IMR-90 (cell line): ENCODE measurements around the gene GPR176. TPM values are rescaled to one million over a fixed set of nuclear protein-coding genes. Genes with fewer than 3 reads are reported as not detected.

Experiments
- ATAC-seq: fragments of 200-7000 bp; cut with Tn5 transposase; 2 replicates; pipeline ENCODE4 v1.9.1; 2020; ENCODE audit warnings: low read depth, mild to moderate bottlenecking, moderate library complexity
- BruUV-seq: library from RNA; stranded (reverse); fragments of 400-500 nt; replicated peaks from 2 replicates; lab custom pipeline; 2021; lab: Mats Ljungman, UMichigan
- CTCF ChIA-PET: fragments of 300-600 bp; formaldehyde crosslinking; extraction: SDS; loops from one replicate; lab custom pipeline; 2021; ENCODE audit warnings: antibody characterized with exemption; lab: Yijun Ruan, JAX
- POLR2A ChIA-PET: fragments of 300-600 bp; sonication (Branson Sonifier 250); formaldehyde crosslinking; loops from one replicate; lab custom pipeline; 2022; ENCODE audit warnings: antibody characterized with exemption; ENCODE audit not compliant: unreplicated experiment; lab: Charles Lee
- DNase-seq: peaks from one replicate; pipeline ENCODE4 v3.0.0; 2013
- H2AFZ ChIP-seq: replicated peaks from 2 replicates; pipeline ENCODE3; 2013; ENCODE audit warnings: low read length, mild to moderate bottlenecking; ENCODE audit not compliant: poor library complexity
- H2AK5ac ChIP-seq: 2 replicates; pipeline ENCODE4 v1.6.1; 2013; ENCODE audit warnings: low read depth, low read length, inconsistent platforms
- H2AK9ac ChIP-seq: replicated peaks from 2 replicates; pipeline ENCODE3; 2013; ENCODE audit warnings: mild to moderate bottlenecking, low read depth, low read length, moderate library complexity; ENCODE audit not compliant: poor library complexity
- H2BK120ac ChIP-seq: 2 replicates; pipeline ENCODE4 v1.6.1; 2013; ENCODE audit warnings: low read depth, low read length, inconsistent platforms
- H2BK15ac ChIP-seq: 3 replicates; pipeline ENCODE4 v1.6.1; 2013; ENCODE audit warnings: low read depth, low read length, inconsistent platforms
- H2BK20ac ChIP-seq: 2 replicates; pipeline ENCODE4 v1.6.1; 2013; ENCODE audit warnings: low read depth, mild to moderate bottlenecking, inconsistent platforms, low read length, moderate library complexity
- H2BK5ac ChIP-seq: 2 replicates; pipeline ENCODE4 v1.6.1; 2013; ENCODE audit warnings: mild to moderate bottlenecking, low read depth, low read length, inconsistent platforms; ENCODE audit not compliant: poor library complexity, severe bottlenecking
- H3K14ac ChIP-seq: replicated peaks from 2 replicates; pipeline ENCODE4 v1.6.1; 2013; ENCODE audit warnings: low read depth, low read length, inconsistent platforms
- H3K18ac ChIP-seq: 2 replicates; pipeline ENCODE4 v1.6.1; 2013; ENCODE audit warnings: low read depth, low read length, control low read depth
- H3K23ac ChIP-seq: 2 replicates; pipeline ENCODE4 v1.6.1; 2013; ENCODE audit warnings: low read depth, low read length, inconsistent platforms
- H3K27ac ChIP-seq: 2 replicates; pipeline ENCODE4 v1.5.1; 2013; ENCODE audit warnings: mild to moderate bottlenecking, control low read depth, low read length; ENCODE audit not compliant: insufficient read depth
- H3K27me3 ChIP-seq: 2 replicates; pipeline ENCODE4 v1.6.1; 2013; ENCODE audit warnings: low read length; ENCODE audit not compliant: control insufficient read depth, insufficient read depth
- H3K36me3 ChIP-seq: 2 replicates; pipeline ENCODE4 v1.6.1; 2013; ENCODE audit warnings: low read length, mixed read lengths; ENCODE audit not compliant: control insufficient read depth, insufficient read depth
- H3K4ac ChIP-seq: 2 replicates; pipeline ENCODE4 v1.6.1; 2013; ENCODE audit warnings: low read depth, low read length, inconsistent platforms
- H3K4me1 ChIP-seq: 2 replicates; pipeline ENCODE4 v1.6.1; 2013; ENCODE audit warnings: low read length, mixed read lengths; ENCODE audit not compliant: control insufficient read depth, insufficient read depth
- H3K4me2 ChIP-seq: 2 replicates; pipeline ENCODE4 v1.6.1; 2013; ENCODE audit warnings: low read depth, mild to moderate bottlenecking, control low read depth, low read length, moderate library complexity
- H3K4me3 ChIP-seq: 2 replicates; pipeline ENCODE4 v1.5.1; 2013; ENCODE audit warnings: low read depth, mild to moderate bottlenecking, control low read depth, low read length, moderate library complexity; ENCODE audit not compliant: insufficient read depth
- H3K56ac ChIP-seq: 2 replicates; pipeline ENCODE4 v1.6.1; 2013; ENCODE audit warnings: low read length, inconsistent platforms; ENCODE audit not compliant: insufficient read depth; ENCODE audit errors: extremely low read depth
- H3K79me1 ChIP-seq, 2 experiments: 2 replicates each; pipeline ENCODE4 v1.6.1; 2013; ENCODE audit warnings: low read length in 2 of 2, inconsistent platforms in 1 of 2, low read depth in 1 of 2
- H3K9ac ChIP-seq: 2 replicates; pipeline ENCODE4 v1.6.1; 2013; ENCODE audit warnings: low read depth, low read length, control low read depth
- H3K9me1 ChIP-seq: 2 replicates; pipeline ENCODE4 v1.6.1; 2013; ENCODE audit warnings: low read length, inconsistent platforms; ENCODE audit not compliant: insufficient read depth
- H3K9me3 ChIP-seq: 2 replicates; pipeline ENCODE4 v1.6.1; 2013; ENCODE audit warnings: low read length; ENCODE audit not compliant: control insufficient read depth, insufficient read depth
- H4K20me1 ChIP-seq: 2 replicates; pipeline ENCODE4 v1.6.1; 2013; ENCODE audit warnings: low read length, inconsistent platforms; ENCODE audit not compliant: insufficient read depth
- H4K5ac ChIP-seq: 2 replicates; pipeline ENCODE4 v1.6.1; 2013; ENCODE audit warnings: mild to moderate bottlenecking, low read depth, low read length, control low read depth
- H4K8ac ChIP-seq, 2 experiments: 2 replicates each; pipeline ENCODE4 v1.6.1; 2013; ENCODE audit warnings: low read depth in 2 of 2, low read length in 2 of 2, control low read depth in 1 of 2, inconsistent platforms in 1 of 2
- H4K91ac ChIP-seq: 2 replicates; pipeline ENCODE4 v1.6.1; 2013; ENCODE audit warnings: low read depth, low read length, inconsistent platforms; ENCODE audit not compliant: insufficient read depth
- BHLHE40 ChIP-seq: fragments of 150-350 bp; IDR thresholded peaks from 2 replicates; pipeline ENCODE4 v1.6.1; 2016; ENCODE audit warnings: mild to moderate bottlenecking, low read depth, low read length
- CHD1 ChIP-seq: IDR thresholded peaks from 2 replicates; pipeline ENCODE4 v1.6.1; 2012; ENCODE audit warnings: low read depth, low read length, improper control_type of control experiment
- FOS ChIP-seq: fragments of 150-350 bp; IDR thresholded peaks from 2 replicates; pipeline ENCODE4 v1.6.1; 2016; ENCODE audit warnings: low read depth, low read length
- MAFK ChIP-seq: IDR thresholded peaks from 2 replicates; pipeline ENCODE4 v1.6.1; 2012; ENCODE audit warnings: low read depth, low read length, improper control_type of control experiment
- MAZ ChIP-seq: IDR thresholded peaks from 2 replicates; pipeline ENCODE4 v1.6.1; 2012; ENCODE audit warnings: low read depth, mild to moderate bottlenecking, low read length, improper control_type of control experiment, moderate library complexity, borderline replicate concordance
- MXI1 ChIP-seq: IDR thresholded peaks from 2 replicates; pipeline ENCODE4 v1.6.1; 2012; ENCODE audit warnings: low read depth, mild to moderate bottlenecking, low read length, moderate library complexity, borderline replicate concordance
- NFE2L2 ChIP-seq: fragments of 150-350 bp; IDR thresholded peaks from 2 replicates; pipeline ENCODE4 v1.6.1; 2016; ENCODE audit warnings: low read depth, mild to moderate bottlenecking, low read length
- POLR2A ChIP-seq: IDR thresholded peaks from 2 replicates; pipeline ENCODE4 v1.6.1; 2012; ENCODE audit warnings: mild to moderate bottlenecking, low read depth, low read length
- RCOR1 ChIP-seq: IDR thresholded peaks from 2 replicates; pipeline ENCODE4 v1.6.1; 2012; ENCODE audit warnings: mild to moderate bottlenecking, low read length, improper control_type of control experiment; ENCODE audit not compliant: insufficient replicate concordance
- RFX5 ChIP-seq: IDR thresholded peaks from 2 replicates; pipeline ENCODE4 v1.8.0; 2012; ENCODE audit warnings: low read depth, mild to moderate bottlenecking, low read length, moderate library complexity
- SMC3 ChIP-seq: fragments of 150-350 bp; IDR thresholded peaks from 2 replicates; pipeline ENCODE4 v1.6.1; 2016; ENCODE audit warnings: low read depth, mild to moderate bottlenecking, antibody characterized with exemption, low read length, moderate library complexity
- WGBS, 2 experiments: methylation state at CpG; one replicate each; pipeline versions ENCODE4 v1.1.5 to v1.1.7; 2013; ENCODE audit warnings: missing lambda C conversion rate in 2 of 2; ENCODE audit not compliant: insufficient read length in 1 of 2; ENCODE audit errors: extremely low coverage in 2 of 2; 5-methylcytosine and 5-hydroxymethylcytosine counted together
- dilution Hi-C: fragments of 300-500 bp; cut with HindIII; formaldehyde crosslinking; loops from one replicate; pipeline ENCODE4 v1.14.3; 2018; ENCODE audit warnings: low sequenced_read_pairs; ENCODE audit not compliant: unreplicated experiment
- in situ Hi-C: fragments of 300-500 bp; cut with MboI; formaldehyde crosslinking; loops from 3 replicates; pipeline ENCODE4 v1.14.3; 2019; ENCODE audit warnings: low sequenced_read_pairs, inconsistent platforms, mixed read lengths
- intact Hi-C: fragments of 100-400 bp; cut with micrococcal nuclease; formaldehyde crosslinking; loops from 2 replicates; pipeline ENCODE4 v1.10.0; 2022
- polyA plus RNA-seq, 3 experiments: library from polyadenylated mRNA; depleted of rRNA; stranded (reverse); fragments of >200 nt; gene quantifications; 2 replicates each; pipeline ENCODE4 v1.2.3, GENCODE V29; 2012; ENCODE audit warnings: low replicate concordance in 1 of 3
- total RNA-seq: library from RNA; depleted of rRNA; stranded (reverse); fragments of >200 nt; gene quantifications from 2 replicates; pipeline ENCODE4 v1.2.3, GENCODE V29; 2012
- TF ChIP-seq, protein P1 (sequence below): fragments of 150-350 bp; IDR thresholded peaks from 2 replicates; pipeline ENCODE4 v1.6.1; 2017; ENCODE audit warnings: mild to moderate bottlenecking, antibody characterized with exemption, low read length, low read depth
- TF ChIP-seq, protein P2 (sequence below): conservative IDR thresholded peaks from 2 replicates; pipeline ENCODE4 v1.5.1; 2012; ENCODE audit warnings: mild to moderate bottlenecking, low read depth, low read length, improper control_type of control experiment

Gene GPR176
- total and polyA plus RNA-seq, 2 of the 4 experiments (the other 2 are of a cell fraction) = 114 to 246 TPM

GRCh38 chr15:39856357-39856756 lies 63.7 kb downstream of the GPR176 start:
- Histone ChIP-seq H4K5ac (no peak overlapping the region), H3K36me3 (0 out of 2 replicates have a peak, but pooled peaks cover 1% of the 10 kb centered on the region), H3K9me3 (no peaks in the 10 kb centered on the region), H3K56ac (no peak overlapping the region), H2AFZ (no peak overlapping the region), H2BK15ac (no peak overlapping the region), H3K23ac (no peak overlapping the region; the same call in 1 of the 2 replicates), H4K20me1 (peaks cover 73% of the 10 kb centered on the region), H3K4ac (no peak overlapping the region), H2AK5ac (no peak overlapping the region), H3K18ac (no peak overlapping the region), H3K27me3 (no peaks in the 10 kb centered on the region), H2BK20ac (no peak overlapping the region), H3K9me1 (peaks cover 13% of the 10 kb centered on the region), H2BK5ac (no peak overlapping the region), H3K27ac (no peak overlapping the region), H4K8ac (no peak overlapping the region), H3K79me1 (peaks cover 27 to 86% of the 10 kb centered on the region in 2 experiments), H3K9ac (no peak overlapping the region), H3K4me1 (peaks cover 18% of the 10 kb centered on the region), H4K91ac (no peak overlapping the region), H2BK120ac (no peak overlapping the region), H2AK9ac (no peak overlapping the region), H3K4me3 (no peak overlapping the region), H3K14ac (no peak overlapping the region), H3K4me2 (no peak overlapping the region)
- dilution Hi-C loops = no loop called here
- TF ChIP-seq MAFK (no peak), RCOR1 (no peak), SMC3 (no peak), BHLHE40 (no peak), CHD1 (no peak), POLR2A (no peak), FOS (no peak), MAZ (no peak), MXI1 (no peak), NFE2L2 (no peak), RFX5 (no peak)
- TF ChIP-seq, protein P1, sequence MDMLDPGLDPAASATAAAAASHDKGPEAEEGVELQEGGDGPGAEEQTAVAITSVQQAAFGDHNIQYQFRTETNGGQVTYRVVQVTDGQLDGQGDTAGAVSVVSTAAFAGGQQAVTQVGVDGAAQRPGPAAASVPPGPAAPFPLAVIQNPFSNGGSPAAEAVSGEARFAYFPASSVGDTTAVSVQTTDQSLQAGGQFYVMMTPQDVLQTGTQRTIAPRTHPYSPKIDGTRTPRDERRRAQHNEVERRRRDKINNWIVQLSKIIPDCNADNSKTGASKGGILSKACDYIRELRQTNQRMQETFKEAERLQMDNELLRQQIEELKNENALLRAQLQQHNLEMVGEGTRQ = no peak
- TF ChIP-seq, protein P2, sequence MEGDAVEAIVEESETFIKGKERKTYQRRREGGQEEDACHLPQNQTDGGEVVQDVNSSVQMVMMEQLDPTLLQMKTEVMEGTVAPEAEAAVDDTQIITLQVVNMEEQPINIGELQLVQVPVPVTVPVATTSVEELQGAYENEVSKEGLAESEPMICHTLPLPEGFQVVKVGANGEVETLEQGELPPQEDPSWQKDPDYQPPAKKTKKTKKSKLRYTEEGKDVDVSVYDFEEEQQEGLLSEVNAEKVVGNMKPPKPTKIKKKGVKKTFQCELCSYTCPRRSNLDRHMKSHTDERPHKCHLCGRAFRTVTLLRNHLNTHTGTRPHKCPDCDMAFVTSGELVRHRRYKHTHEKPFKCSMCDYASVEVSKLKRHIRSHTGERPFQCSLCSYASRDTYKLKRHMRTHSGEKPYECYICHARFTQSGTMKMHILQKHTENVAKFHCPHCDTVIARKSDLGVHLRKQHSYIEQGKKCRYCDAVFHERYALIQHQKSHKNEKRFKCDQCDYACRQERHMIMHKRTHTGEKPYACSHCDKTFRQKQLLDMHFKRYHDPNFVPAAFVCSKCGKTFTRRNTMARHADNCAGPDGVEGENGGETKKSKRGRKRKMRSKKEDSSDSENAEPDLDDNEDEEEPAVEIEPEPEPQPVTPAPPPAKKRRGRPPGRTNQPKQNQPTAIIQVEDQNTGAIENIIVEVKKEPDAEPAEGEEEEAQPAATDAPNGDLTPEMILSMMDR = no peak
- ChIA-PET CTCF (no interaction called here), POLR2A (no interaction called here)
- in situ Hi-C loops = no loop called here
- BruUV-seq = no TSS peak
- no peak for DNase-seq
- ATAC-seq = no peak
- 100% methylated on average over 2 of the region's 3 CpGs; no CpG with 5 or more reads in 1 of the 2 experiments for WGBS, 2 experiments
- intact Hi-C loops = loop anchor here (5.0 kb wide), 1 partner anchor 39 kb away; no protein-coding TSS in a partner anchor
